A549 (cell line): Measurements from ENCODE around the gene ZCWPW1.

Experiments
- CBX8 ChIP-seq: fragments of 200-600 bp; sonication (generic); IDR thresholded peaks from 2 replicates; pipeline ENCODE4 v1.6.1; 2016
- CTCF ChIP-seq: fragments of >200 bp; sonication (Bioruptor Twin); formaldehyde crosslinking; IDR thresholded peaks from 3 replicates; pipeline ENCODE4 v1.5.1; 2016
- EP300 ChIP-seq, 2 experiments: fragments of >200 bp; sonication (Bioruptor Twin); formaldehyde crosslinking; IDR thresholded peaks; 2 replicates in 1 of 2; 3 replicates in 1 of 2; pipeline ENCODE4 v1.6.1; 2016 to 2017
- POLR2A ChIP-seq: IDR thresholded peaks from 2 replicates; pipeline ENCODE4 v1.6.1; 2012; ENCODE audit warnings: mild to moderate bottlenecking, low read length
- RAD21 ChIP-seq, 2 experiments: fragments of >200 bp in 1 of 2; sonication (Bioruptor Twin) in 1 of 2; formaldehyde crosslinking in 1 of 2; IDR thresholded peaks in 1 of 2; conservative IDR thresholded peaks in 1 of 2; 2 replicates in 1 of 2; 3 replicates in 1 of 2; pipeline ENCODE4 v1.6.1; 2012 to 2018; ENCODE audit warnings: inconsistent platforms in 1 of 2
- REST ChIP-seq: fragments of 200-600 bp; sonication (generic); IDR thresholded peaks from 2 replicates; pipeline ENCODE4 v1.6.1; 2016; ENCODE audit warnings: antibody characterized with exemption, mild to moderate bottlenecking, moderate library complexity
- RFX5 ChIP-seq: fragments of 450-650 bp; IDR thresholded peaks from 2 replicates; pipeline ENCODE4 v1.7.1; 2014; ENCODE audit warnings: antibody characterized with exemption, mild to moderate bottlenecking, moderate library complexity
- SREBF2 ChIP-seq: fragments of 450-650 bp; IDR thresholded peaks from 2 replicates; pipeline ENCODE4 v1.6.1; 2014; ENCODE audit warnings: mild to moderate bottlenecking, moderate library complexity

GRCh38 chr7:100400041-100400440 is 28.5 kb downstream of the ZCWPW1 start:
- TF ChIP-seq CBX8 (no peak), CTCF (no peak), POLR2A (no peak), SREBF2 (no peak), REST (no peak), RFX5 (no peak), RAD21 (conservative IDR thresholded peaks at IDR 0.05 in 1 of 2, IDR thresholded peaks at IDR 0.05 in 1 of 2) (no peak), EP300 (IDR thresholded peaks at IDR 0.05) (no peak)
